NCI-H345 treated with DMSO at 0.1 percent for 48 hours (cell line): ENCODE measurements around the gene GTF2I.
"Not testable (repeated sequence)": the region's sequence is repeated elsewhere in the genome, so short reads cannot be mapped to it uniquely, and the experiment has no call there.

ENCODE experiments used
- DNase-seq: peaks from one replicate; lab custom pipeline; 2025; ENCODE audit not compliant: unreplicated experiment; lab: John Stamatoyannopoulos, UW

GTF2I gene

DNA sequence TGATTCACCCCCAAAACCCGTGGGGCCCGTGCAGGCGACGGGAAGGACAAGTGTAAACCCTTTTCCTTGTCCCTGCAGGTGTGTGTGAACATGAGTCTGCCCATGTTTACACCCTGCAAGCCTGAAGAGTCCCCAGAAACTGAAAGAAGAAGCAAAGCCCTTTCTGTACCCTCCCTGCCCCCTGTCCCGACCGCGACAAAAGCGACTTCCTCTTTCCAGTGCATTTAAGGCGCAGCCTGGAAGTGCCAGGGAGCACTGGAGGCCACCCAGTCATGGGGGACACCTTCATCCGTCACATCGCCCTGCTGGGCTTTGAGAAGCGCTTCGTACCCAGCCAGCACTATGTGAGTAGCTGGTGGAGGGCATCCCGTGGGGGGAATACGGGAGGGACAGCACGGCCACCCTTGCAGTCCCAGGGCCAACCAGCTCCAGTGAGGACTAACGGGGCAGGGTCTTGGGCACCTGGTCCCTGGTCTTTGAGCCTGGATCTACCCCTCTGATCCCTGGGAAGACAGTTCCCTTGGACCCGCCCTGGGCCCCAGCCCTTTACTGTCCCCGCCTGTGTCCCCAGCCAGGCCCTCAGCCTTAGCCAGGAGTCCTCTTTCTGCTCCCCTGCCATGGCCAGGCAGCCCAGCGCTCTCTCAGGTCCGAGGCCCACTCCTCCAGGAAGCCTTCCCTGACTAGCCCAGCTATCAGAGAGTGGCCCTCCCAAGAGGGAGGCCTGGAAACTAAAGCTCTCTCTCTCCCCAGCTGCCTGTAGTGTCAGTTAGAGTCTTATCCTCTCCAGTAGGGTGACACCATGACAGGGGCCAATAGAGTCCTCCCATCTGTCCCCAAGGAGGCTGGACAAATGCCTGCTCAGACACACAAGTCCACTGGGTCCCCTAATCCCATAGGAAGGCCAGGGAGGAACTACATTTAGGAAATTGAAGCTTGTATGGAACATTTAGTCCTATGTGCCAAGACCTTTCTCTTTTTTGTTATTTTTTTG, 116.5 kb downstream of the GTF2I start, which contains the start of gene NCF1:
Gene NCF1 (plus strand): TSS at position 252 of the 991 bp plus-strand sequence. CDS start 21 bp downstream, at position 273.
- DNase-seq, result not testable (repeated sequence)

- not testable (repeated sequence) for DNase-seq
These were observed 117.6 kb downstream of the GTF2I start for GRCh38 chr7:74775111-74775510.

- DNase-seq, result not testable (repeated sequence)
These were observed 121.5 kb downstream of the GTF2I start for GRCh38 chr7:74779053-74779452.

- not testable (repeated sequence) for DNase-seq
These were observed 124.2 kb downstream of the GTF2I start for GRCh38 chr7:74781746-74782145.

DNA sequence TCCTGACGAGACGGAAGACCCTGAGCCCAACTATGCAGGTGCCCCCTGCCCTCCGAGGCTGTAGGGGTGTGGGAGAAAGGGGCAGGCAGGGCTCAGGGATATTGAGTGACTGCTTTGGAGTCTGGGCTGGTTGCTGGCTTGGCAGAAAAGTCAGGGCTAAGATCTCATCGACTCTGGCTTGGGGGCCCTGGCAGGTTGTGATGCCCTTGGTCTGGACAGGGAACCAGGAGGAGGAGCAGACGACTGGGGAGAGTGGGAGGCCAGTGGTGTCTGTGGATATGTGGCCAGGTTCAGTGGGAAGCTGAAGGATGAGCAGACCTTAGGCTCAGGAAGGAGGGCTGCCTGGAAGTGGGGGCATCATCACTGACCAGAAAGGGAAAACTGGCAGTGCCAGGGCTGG, 126.1 kb downstream of the GTF2I start:
- not testable (repeated sequence) for DNase-seq

DNA sequence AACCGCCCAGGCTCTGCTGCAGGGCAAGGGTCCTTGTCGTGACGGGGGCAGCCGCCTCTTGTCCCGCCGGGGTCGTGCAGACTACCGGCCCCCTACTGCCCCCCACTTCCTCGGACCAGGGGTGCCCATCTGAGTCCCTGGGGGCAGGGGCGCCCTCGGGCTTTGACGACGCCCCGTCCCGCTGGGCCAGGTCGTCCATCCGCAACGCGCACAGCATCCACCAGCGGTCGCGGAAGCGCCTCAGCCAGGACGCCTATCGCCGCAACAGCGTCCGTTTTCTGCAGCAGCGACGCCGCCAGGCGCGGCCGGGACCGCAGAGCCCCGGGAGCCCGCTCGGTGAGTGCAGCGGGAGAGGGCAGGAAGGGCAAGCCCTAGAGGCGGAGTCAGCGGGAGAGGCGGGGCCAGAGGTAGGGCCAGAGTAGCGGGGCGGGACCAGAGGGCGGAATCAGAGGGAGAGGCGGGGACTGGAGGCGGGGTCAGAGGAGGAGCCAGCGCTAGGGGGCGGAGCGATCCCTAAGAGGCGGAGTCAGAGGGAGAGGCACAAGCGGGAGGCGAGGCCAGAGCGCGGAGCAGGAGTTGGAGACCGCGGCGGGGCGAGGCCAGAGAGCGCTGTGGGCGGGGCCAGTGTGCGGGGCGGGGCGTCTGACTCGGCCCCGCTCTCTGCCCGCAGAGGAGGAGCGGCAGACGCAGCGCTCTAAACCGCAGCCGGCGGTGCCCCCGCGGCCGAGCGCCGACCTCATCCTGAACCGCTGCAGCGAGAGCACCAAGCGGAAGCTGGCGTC, 131.0 kb downstream of the GTF2I start:
- DNase-seq, result peak; percentile 32

GRCh38 chr7:74789200-74789736, 131.8 kb downstream of the GTF2I start:
- DNase-seq, result not testable (repeated sequence)

- DNase-seq, result not testable (repeated sequence)
These were observed 140.5 kb downstream of the GTF2I start for GRCh38 chr7:74797848-74798622.

DNA sequence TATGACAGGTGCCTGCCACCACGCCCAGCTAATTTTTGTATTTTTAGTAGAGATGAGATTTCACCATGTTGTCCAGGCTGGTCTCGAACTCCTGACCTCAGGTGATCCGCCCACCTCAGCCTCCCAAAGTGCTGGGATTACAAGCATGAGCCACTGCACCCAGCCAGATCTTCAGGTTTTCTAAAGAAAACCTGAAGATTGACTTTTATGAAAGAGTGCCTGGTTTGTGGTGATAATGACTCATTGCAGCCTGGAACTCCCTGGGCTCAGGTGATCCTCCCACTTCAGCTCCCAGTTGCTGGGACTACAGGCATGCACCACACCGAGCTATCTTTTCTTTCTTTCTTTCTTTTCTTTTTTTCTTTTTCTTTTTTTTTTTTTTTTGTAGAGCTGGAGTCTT, 141.1 kb downstream of the GTF2I start:
- DNase-seq, result not testable (repeated sequence)
